Stimulated activated CD8-positive, alpha-beta memory T cell treated with anti-CD3 and anti-CD28 coated beads, Interleukin-15, amount 100 ng/mL, for 4 hours (primary cell): ENCODE results near the gene ABR.
A peak's percentile ranks its signal among the peaks of the same experiment; 100 is the strongest.
"Not testable (repeated sequence)": the region's sequence is repeated elsewhere in the genome, so short reads cannot be mapped to it uniquely, and the experiment has no call there.

Experiments
- DNase-seq, 2 donors: peaks; one replicate each; pipeline ENCODE4 v3.0.0-alpha.2; 2020; ENCODE audit warnings: low read depth in 2 of 2

Gene ABR

DNA sequence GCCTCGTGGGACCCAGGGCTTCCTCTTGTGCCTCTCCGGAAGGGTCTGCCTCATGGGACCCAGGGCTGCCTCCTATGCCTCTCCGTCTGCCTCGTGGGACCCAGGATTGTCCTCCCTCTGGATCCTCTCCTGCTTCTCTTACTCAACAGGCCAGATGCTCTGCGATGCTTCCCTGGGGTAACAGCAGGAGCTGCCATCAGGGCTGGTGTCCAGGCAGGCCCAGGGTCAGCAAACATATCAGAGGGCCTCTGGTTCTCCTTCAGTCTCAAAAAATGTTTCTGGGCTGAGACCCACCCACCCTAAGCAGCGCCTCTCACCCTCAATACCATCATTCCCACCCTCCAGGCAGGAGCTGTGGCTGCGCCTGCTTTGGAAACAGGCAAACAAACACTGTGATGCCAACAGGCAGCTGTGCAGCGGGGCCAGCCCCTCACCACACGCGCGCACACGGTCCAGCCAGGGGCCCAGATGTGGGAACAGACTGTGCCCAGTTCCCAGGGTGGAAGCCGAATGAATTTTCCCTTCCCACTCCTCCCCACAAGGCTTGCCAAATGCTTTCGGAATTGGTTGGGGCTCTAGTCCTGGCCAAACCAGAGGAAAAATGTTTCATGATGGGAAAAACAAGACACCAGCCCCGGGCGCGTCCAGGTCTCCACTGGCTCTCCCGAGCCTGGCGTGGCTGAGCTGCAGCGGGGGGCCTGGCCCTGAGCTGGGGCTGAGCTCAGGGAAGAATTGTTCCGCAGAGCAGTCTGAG lies 171.6 kb downstream of the ABR start:
- no peak for DNase-seq

DNA sequence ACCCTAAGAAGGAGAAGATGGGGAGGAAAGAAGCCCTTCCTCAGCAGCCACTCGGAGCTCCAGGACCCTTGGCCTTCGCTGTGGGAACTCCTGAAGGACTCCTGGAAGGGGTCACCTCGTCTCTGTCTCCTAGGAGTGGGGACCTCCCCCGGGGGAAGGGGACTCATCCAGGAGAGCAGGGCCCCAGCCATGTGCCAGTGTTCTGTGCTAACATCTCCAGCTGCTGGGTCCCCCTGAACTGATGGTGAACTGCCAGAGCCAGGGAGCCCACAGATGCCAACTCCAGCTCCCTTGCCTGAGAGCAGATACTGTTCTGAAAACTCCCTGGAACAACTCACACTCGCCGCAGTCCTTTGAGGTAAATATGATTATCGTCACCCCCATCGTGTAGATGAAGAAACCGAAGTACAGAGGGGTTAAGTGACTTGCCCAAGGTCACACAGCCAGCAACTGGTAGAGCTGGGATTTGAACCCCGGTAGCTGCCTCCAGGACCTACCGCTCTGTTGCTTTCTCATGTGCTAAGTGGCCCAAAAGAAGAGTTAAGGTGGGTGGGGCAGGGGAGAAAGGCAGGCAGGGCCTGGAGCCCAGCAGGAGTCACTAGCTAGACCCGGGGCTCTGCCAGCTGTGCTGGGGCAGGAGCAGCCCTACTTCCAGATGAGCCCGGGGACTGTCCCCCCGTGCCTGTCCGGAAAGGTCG lies 172.3 kb downstream of the ABR start:
- DNase-seq = no peak

DNA sequence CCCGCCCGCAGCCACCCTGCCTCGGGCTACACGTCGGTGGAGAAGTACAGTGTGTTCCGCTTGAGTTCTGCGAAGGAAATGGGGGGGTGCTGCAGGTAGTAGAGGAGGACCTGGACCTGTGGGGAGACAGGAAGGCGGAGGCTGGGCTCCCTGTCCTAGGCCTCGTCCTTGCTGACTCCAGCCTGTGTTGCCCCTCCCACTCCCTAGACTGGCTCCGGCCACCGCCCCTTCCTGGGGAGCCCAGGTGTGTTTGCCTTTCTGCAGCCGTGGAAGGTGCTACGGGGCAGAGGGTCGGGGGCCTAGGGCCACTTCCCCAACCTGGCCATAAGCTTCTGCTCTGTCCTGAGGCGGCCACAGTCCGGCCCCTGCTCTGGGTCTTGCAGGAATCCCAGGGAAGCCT lies 173.7 kb downstream of the ABR start:
- no peak for DNase-seq

DNA sequence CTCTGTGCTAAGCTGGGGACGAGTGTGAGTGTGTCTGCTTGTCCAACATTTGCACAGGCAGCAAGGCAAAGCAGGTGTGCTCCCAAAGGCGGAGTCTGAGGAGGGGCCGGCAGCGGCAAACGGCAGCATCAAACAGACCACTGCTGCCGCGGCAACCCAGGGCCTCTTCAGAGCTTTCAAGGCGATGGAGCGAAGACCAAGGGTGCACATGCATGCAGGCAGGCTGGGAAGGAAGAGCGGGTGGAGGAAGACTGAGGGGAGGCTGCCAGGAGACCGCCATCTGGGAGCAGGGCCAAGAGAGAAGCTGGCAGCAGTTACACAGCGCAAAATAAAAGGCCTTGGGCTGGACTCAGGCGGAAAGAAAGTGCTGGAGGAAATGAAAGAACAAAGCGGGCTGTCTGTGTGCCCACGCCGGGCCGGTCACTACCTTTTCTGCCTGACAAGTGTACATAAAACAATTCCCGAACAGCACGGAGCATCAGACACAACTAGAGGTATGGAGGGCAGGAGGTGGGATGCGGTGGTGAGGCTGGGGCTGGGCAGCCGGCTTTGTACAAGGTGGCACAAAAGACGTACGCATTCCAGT lies 174.3 kb downstream of the ABR start:
- no peak for DNase-seq

DNA sequence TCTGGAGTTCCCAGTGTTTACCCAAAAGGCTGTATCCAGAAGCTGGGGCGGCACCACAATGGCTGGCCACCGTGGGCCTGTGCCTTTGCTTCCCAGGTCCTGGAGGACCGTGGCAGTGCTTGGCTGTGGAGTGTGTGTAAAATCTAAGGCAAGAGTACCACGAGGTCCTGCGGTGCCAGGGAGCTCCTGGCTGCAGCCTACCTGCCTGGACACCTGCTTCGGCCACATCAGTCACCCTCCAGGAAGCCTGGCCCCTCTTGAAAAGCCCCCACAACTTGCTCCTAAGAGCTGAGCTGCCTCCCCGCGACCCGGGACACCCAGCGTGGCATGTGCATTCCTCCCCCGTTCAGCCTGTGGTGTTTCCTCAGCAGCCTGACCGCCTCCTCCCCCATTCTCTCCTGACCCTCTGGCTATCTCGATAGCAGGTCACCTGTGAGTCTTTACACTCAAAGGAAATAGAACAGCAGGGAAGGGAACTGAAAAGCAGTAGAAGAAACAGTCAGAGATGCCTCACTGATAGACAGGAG lies 174.9 kb downstream of the ABR start:
- DNase-seq = no peak

DNA sequence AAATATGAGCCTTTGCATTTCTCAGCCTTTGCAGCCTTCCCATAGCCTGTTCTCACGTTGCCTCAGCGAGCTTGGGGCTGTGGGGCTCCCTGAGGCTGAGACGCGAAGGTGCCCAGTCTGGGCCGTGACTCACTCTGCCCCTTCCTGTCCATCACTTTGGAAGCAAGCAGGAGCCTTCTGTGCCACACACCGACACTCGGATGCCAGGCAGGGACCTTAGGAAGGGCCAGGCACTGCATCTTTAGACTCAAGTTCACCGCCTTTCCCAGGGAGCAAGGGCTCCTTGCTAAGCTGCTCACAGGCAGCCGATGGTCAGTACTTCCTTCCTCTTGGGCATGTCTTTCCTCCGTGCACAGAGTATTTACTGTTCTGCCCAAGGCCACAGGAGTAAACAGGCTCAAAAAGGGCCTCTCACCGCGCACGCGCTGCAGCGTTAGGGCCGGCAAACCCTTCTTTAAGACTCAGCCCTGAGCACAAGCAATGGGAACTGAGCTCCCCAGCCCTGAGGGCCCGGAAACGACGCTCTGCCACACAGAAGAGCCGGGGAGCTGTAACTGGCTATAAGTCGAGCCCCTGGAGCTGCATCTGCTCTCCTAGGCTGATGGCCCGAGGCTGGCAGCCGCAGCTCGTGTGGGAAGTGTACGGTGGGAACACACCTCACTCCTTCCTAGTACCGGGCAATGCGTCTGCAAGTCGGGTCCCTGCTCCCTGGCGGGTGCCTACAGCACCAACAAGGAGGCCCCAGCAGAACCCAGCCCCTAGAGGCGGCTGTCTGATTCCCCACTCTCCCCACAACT lies 175.6 kb downstream of the ABR start:
- no peak for DNase-seq

DNA sequence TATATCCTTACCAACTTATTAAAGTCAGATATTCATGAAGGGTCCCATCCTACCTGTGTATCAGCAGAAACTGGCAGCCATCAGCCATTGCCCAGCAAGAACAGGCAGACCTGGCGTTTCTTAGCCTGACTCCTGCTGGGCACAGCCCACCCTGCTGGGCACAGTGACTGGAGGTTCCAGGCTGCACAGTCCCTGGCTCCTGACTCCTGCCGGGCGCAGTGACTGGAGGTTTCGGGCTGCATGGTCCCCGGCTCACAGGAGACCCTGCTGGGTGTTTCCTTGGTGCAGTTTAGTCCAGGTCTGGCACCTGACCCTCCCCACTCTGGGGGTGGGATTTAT lies 176.2 kb downstream of the ABR start:
- no peak for DNase-seq

DNA sequence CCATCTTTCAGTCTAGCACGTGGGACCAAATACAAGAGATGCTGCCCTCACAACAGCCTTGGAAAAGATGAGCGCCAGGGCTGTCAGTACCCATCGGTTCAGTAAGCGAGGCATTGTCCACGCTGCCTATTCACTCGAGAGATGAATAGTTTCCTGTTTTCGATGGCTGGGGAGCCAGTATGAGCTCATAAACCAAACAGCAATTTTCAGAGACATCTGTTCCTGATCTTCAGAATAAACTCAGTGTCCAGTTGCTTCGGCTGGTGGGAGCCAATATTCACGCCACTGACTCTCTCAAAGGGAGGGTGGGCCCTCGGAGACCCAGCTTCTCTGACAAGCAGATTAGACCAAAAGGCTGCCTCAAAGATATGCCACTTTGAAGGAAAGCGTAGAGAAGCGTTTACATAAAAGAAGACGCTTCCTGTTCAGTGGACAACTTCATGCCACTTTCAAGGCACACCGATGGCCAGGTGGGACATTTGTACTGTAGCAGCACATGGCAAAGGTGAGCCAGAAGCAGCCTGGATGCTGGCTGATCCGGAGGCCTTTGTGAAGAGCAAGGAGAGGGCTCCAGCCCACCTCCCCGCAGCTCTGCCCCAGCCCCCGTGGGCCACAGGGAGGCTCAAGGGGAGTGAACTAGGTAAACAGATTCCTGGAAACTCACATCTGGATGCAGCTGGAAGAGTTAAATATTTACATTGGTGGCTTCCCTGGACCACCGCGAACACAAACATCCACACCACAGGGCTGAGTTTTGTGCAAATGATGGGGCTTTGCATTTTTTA lies 176.8 kb downstream of the ABR start:
- DNase-seq = no peak

DNA sequence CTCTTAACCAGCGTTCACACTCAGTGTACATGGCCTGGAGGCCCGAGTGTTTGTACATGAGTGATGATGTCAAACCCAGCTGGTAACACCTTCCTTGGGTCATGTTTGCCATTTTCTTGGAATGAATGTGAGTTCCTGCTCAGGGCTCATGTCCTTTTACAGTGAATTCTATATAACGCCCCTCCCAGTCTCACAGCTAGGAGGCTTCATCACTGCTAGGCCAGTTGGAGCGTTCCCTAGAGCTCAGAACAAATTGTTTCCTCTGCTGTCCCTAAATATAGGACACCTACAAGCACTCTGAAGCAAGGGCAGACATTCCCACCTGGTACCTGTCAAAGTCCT lies 177.4 kb downstream of the ABR start:
- no peak for DNase-seq

DNA sequence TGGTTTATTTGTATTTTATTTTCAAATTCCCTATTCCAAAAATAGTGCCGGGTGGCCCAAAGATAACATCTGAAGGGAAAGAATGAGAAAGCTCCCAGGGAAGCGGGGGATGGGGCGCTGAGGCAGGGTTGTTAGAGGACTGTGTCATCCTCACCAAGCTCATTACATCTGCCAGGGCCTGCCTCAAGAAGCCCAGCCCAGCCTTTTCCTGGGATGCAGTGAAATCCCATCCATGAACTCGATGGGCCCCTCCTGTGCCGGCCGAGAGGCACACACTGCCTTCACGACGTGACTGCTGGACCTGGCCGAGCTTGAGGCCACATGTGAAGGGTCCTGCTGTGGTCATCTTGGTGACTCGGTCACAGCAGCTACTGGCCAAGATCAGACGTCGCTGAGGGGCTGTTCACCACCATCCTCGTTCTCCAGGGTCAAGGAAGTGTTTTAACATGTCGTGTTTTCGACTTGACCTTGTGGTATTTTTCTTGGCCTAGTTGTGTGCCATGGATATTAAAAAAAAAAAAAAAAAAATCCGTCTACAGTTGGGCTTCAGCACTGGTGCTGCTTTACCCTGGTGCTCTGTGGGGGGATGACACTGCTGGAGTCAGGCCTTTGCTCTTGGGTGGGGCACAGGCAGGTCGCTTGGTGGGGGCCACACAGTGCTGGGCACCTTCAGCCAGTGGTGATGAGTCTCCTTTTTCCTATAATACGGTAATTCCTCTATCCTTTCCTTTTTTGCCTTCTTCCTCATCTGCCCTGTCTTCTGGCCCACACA lies 178.0 kb downstream of the ABR start:
- no peak for DNase-seq

DNA sequence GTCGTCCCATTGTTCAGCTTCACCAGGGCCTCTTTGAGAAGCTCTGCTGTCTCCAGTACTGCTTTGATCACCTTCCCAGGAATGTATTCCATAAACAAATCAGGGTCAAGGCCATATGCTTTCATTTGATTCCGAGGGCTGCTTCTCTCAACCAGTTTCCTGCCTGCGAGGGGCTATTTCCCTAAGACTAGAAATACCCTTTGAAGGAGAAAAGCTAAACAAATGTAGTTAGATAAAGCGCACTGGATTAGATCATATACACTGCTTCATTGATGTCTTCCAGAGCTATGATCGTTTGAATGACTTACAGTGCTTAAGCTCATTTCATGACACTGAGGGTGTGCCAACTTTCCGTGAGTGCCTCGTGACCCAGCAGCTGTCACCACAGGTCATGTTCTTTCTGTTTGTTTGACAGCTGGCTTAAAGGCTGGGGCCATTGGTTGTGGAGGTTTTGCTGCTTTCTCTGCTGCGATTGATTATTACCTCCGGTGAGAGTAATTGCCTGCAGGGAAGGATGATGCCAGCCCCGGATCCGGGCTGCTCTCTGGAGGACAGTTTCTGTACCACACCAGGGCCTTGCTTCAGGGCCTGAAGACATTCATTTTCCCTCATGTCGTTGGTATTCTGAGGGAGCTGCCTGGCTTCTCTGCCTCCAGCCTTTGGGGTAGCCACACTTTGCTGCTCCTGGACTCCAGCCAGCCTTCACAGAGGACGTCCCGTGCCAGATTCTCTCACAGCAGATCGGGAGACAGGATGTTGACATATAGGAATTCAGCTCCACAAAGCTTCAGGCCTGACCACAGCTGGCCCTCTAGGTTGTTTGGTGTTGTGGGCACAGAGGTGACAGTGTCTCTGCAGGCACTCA lies 179.0 kb downstream of the ABR start:
- DNase-seq = no peak

DNA sequence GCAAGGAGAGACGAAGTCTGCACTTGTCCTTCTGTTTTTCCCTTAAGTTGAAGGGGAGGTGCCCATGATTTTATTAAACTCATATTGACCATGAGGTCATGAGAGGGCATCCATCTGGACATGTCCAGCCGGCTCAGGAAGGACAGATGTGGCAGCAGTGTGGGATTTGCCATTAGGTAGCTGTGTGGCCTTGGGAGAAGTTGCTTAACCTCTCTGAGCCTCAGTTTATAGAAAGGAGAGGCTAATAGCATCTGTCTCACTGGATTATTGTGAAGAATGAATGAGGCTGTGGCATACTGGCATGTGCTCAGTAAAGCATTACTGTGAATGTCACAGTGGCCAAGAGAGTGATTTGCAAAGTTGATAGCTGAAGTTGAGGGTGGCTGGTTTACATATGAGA lies 181.7 kb downstream of the ABR start:
- DNase-seq = no peak

DNA sequence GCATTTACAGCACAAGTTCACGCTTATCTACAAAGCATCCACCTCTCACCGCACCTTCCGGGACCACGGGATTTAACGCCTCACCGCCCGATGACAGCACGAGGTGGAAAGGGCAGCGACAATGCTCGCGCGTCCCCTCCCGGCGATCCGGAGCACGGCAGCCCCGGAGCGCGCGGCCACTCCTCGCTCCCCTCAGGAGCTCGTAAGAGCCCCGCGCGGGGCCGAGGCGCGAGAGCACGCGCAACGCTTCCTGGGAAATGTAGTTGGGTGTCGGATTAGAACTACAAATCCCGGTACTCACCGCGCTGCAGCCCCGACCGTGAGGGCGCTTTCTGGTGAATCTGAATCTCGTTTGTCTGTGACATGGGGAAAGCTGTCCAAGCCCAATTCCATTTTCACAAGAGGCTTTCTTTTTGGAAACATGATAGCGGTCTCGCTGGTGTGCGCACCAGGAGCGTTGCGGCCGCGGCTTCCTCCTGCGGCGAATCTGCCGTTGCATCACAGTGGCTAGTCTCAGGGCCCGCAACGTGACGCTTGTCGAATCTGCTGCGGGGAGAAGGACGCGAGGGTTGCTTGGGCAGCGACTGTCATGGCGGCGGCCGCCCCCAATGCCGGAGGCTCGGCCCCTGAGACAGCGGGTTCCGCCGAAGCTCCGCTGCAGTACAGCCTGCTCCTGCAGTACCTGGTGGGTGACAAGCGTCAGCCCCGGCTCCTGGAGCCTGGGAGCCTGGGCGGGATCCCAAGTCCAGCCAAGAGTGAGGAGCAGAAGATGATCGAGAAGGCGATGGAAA lies 183.0 kb downstream of the ABR start, which contains the start of gene TIMM22:
TSS of gene TIMM22 (plus strand) at position 576 of the 791 bp plus-strand sequence. CDS start at position 590, 14 bp downstream.
- DNase-seq = peak; percentile 80 to 86

DNA sequence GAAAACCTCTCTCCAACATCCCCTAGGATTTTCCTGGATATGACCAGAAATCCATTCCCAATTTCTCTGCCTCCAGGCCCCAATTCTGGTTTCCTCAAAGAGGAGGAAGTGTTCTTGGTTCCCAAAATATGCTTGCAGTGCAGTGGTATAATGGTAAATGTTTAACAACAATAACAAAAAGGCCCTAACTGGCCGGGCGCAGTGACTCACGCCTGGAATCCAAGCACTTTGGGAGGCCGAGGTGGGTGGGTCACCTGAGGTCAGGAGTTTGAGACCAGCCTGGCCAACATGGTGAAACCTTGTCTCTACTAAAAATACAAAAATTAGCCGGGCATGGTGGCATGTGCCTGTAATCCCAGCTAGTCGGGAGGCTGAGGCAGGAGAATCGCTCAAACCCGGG lies 184.5 kb downstream of the ABR start:
- DNase-seq = not testable (repeated sequence)

DNA sequence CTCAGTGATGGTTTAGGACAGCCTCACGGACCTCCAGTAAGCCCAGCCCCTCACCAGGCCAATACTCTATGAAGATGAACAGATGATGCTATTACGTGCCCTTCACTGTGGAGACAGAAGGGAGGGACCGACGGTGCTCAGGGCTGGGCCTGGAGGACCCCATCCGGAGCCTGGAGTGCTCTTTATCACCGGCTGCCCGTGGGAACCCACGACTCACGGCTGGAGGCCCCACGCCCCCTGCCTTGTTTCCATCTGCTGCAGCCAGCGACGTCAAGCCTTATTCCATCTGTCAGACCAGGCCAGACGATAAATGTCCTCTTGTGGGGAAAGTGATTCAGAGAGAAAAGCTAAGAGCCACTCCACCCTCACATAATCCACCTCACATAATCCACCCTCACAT lies 186.8 kb downstream of the ABR start:
- DNase-seq = no peak

DNA sequence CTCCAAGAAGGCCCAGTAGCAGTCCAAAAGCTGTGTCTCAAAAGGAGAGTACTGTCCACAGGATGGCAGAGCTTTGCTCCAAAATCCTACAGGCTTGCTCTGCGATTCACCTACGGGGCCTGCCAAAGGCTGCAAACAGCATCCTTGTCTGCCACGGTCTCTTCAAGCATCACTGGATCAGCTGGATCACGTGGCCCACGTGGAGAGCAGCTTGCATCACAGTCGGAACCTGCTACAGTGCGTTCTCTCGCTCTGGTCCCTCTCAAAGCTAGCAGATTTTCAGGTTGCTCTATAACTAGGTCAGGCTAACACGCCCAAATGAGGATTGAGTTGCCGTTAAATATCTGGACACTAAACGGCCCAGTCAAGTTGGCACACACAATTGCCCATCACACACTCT lies 191.2 kb downstream of the ABR start:
- no peak for DNase-seq

DNA sequence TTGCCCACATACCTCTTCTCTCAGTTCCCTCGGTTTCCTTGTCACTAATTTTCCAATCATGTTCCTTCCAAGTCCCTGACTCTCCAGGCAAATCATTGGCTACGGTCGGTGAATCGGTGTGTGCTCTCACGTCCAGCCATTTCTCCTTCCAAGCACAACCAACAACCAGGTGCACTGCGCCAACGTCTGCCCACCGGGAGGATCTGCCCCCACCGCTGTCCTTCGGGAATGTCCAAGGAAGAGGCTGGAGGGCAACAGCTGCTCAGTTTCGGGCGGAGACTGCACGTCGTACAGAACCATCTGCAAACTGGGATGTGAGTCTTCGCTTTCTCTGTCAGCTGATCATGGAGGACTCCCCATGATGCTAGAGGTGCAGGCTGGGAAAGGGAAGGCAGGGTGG lies 191.8 kb downstream of the ABR start:
- DNase-seq = no peak

DNA sequence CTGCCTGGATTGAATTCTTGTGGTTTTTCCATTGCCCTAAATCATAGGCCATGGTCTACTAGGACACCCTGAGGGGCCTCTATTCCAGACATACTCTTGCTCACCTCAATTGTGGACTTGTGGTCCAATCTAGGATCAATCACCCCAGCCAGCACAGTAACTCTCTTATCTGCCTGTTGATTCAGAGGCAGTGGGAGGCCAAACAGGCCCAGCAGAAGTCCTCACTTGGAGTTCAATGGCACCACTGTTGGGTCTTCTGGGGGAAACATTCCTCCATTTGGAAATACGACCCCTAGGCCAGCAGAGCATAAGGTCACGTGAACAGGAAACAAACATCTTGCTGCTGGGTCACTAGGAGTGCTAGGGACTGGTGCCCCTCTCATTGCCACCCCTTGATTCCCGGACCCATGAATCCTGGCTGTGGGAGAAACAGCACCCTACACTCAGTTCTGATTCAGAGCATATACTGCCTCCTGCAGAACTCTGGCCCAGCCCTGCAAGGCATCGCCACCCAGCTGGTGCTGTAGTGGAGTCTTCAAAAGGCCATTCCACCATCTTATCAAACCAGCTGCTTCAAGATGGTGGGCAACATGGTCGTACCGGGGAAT lies 193.4 kb downstream of the ABR start:
- DNase-seq = no peak
